NCI-H1105 treated with DMSO at 0.1 percent for 48 hours (cell line): Measurements from ENCODE around the gene IRAK2.
"Not testable (repeated sequence)": the region's sequence is repeated elsewhere in the genome, so short reads cannot be mapped to it uniquely, and the experiment has no call there.

Experiments
- DNase-seq: peaks from one replicate; lab custom pipeline; 2025; lab: John Stamatoyannopoulos, UW

The IRAK2 gene

DNA sequence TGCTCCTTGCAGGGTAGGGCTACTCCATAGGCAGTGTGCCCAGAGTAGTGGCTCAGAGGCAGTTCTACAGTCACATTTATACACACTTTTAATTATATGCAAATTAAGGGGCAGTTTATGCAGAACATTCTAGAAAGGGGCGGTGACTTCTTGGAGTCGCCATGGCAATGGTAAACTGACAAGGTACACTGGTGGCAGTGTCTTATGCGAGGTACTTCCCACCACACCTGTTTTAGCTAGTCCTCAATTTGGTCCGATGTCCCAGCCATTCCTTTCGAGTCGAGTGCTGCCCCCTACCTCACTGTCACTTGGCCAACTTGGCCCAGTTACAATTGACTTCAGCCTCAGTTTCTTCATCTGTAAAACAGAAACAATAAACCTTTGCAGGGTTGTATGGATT, 3.8 kb upstream of the IRAK2 start:
- DNase-seq, result no peak

DNA sequence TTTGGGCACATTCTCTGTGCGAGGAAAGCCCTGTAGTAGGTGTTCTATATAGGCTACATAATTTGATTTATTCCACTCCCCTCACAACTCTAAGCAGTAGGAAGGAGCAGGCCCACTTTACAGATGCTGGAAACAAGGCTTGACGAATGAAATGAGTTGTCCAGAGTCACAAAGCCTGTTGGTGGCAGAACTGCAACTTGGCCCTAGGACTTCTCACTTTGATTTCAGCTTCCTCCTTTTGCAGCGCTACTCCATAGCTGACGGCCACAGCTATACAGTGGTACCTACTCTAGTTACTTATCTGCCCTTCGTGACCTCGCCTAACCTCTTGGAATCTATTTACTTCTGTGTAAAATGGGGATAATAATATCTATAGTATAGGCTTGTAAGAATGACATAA, 2.5 kb upstream of the IRAK2 start:
- no peak for DNase-seq

DNA sequence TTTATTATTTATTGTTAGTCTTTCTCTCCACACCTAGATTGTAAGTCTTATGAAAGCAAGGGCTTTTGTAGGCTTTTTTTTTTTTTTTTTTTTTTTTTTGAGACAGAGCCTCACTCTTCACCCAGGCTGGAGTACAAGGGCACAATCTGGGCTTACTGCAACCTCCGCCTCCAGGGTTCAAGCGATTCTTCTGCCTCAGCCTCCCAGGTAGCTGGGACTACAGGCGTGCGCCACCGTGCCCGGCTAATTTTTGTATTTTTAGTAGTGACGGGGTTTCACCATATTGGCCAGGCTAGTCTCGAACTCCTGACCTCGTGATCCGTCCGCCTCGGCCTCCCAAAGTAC, 546 bp upstream of the IRAK2 start:
- not testable (repeated sequence) for DNase-seq

DNA sequence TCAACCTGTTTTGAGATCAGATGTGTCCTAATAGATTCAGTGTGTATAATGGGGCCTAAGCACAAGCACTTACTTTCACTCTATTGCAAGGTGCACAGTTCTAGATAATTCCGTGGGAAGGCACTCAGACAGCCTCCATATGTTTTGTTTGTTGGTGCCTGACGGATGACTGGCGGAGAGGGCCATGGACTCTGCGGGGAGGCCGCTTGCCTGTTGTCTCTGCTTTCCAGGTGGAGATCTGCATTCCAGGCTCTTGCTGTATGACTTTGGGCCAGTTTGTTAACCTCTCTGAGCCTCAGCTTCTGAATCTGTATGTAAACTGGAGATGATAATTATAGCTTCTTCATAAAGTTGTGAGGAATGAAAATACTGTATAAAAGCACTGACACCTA, 1.5 kb downstream of the IRAK2 start:
- DNase-seq, result no peak

DNA sequence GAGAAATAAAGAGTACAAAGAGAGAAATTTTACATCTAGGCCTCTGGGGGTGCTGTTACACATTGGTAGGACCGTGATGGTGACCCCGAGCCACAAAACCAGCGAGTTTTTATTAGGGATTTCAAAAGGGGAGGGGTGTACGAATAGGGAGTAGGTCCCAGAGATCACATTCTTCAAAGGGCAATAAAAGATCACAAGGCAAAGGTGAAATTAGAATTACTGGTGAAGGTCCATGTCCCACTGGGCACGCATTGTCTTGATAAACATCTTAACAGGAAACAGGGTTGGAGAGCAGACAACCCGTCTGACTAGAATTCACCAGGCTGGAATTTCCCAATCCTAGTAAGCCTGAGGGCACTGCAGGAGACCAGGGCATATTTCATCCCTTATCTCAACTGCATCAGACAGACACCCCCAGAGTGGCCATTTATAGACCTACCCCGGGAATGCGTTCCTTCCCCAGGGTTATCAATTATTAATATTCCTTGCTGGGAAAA, 4.3 kb downstream of the IRAK2 start:
- DNase-seq, result no peak

DNA sequence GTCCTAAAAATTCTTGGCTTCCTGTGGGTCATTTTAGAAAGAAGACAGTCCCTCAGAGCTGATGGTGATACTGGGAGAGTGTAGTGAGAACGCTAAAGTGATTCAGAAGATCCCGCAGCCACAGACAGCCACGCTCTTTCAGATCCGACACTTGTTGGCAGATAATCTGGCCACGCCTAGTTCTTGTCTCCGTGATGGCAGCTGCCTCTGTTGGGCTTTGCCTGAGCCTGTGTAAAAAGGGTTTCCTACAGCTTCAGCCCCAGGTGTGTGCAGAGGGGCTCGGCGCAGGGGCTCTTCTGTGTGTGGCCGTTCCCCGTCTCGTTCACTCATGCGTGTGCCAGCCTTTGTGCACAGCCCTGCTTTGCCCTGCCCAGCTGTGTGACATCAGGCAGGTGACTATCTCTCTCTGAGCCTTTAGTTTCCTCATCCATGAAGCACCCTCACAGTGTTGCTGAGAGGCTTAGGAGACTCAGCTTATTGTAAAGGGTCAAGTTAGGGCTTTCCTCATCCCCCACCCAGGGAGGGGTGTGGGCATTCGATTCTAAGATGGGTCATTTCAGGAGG, 6.3 kb downstream of the IRAK2 start:
- DNase-seq, result no peak

DNA sequence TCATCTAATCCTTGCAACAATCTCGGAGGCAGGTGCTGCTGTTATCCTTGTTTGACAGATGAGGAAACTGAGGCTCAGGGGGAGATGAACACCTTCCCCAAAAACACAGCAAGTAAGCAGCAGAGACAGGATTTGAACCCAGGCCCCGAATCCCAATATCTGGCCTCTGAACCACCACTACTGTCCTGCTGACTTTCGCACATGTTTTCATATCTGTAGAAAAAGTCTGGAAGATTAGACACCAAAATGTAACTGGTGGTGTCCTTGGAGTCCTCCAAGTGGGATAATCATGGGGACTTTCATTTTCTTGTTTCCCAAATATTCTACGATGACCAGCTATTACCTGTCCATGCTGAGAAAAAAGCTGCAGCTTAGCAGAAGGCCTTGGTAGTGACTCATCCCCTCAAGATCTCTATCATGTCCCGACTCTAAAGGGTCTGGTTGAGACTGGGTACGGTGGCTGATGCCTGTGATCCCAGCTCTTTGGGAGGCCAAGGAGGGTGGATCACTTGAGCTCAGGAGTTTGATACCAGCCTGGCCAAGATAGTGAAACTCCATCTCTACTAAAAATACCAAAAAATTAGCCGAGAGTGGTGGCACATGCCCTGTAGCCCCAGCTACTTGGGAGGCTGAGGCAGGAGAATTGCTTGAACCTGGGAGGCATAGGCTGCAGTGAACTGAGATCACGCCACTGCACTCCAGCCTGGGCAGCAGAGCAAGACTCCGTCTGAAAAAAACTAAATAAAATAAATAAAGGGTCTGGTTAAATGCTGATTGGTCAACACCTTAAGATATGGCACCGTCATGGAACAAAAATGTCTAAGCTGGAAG, 8.6 kb downstream of the IRAK2 start:
- no peak for DNase-seq

DNA sequence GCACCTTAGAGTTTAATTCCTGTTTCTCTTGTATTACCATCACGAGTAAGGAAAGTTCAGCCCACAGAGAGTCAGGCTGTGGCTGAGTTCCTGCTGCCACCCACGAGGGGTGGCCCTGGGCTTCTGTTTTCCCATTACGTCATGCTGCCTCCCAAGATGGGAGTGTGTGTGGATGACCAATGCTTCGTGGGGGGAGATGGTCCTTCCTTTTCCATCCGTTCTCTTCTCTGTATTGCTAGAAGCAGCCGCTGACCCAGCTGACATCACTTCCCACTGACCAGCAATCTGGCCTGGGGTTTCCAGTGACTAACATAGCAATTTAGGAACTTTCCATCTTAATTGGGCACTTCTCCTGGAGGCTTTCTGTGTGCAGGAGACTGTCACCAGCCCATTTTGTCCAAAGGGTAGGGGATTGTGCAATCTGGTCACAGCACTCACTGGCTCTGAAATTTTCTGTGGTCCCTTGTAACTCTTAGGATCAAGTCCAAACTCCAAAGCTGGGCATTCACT, 9.3 kb downstream of the IRAK2 start:
- DNase-seq, result no peak

DNA sequence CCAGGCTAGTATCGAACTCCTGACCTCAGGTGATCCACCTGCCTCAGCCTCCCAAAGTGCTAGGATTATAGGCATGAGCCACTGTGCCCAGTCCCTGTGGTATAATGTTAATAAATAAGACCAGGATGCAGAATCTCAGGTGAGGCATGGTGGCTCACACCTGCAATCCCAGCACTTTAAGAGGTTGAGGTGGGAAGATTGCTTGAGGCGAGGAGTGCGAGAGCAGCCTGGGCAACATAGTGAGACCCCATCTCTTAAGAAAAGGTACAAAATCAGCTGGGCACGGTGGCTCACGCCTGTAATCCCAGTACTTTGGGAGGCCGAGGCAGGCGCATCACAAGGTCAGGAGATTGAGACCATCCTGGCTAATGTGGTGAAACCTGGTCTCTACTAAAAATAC, 10.6 kb downstream of the IRAK2 start:
- not testable (repeated sequence) for DNase-seq

DNA sequence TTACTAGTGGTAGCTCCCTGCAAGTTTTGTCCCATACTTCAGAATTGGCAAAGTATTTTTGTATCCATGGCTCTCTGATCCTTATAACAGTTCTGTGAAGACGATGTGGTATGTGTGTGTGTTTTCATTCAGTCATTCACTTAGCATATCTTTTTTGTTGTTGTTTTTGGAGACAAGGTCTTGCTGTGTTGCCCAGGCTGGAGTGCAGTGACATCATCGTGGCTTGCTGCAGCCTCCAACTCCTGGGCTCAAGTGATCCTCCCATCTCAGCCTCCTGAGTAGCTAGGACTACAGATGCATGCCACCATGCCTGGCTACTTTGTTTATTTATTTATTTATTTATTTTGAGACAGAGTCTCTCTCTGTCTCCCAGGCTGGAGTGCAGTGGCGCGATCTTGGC, 11.4 kb downstream of the IRAK2 start:
- not testable (repeated sequence) for DNase-seq

DNA sequence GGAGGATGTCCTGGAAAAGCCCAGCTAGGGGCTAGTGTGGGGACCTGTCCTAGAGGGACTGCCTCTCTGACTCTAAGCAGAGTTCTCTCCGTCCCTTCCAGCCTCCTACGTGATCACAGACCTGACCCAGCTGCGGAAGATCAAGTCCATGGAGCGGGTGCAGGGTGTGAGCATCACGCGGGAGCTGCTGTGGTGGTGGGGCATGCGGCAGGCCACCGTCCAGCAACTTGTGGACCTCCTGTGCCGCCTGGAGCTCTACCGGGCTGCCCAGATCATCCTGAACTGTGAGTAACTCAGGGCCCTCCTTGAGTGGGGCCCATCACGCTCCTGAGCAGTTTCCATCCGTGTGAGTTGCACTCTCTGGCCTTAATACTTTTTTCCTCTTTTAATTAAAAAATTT, 13.0 kb downstream of the IRAK2 start:
- DNase-seq, result no peak

DNA sequence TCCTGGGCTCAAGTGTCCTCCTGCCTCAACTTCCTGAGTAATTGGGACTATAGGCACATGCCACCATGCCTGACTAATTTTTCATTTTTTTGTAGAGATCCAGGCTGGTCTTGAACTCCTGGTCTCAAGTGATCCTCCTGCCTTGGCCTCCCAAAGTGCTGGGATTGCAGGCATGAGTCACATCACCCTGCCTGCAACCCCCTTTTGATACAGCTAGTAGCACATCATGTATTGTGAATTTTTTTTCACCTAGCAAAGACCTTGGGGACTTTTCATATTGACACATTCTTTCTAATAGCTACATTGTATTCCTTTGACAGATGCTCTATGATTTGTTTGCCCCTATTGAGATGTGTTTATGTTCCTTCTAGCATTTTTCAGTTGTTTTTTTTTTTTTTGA, 14.2 kb downstream of the IRAK2 start:
- no peak for DNase-seq

DNA sequence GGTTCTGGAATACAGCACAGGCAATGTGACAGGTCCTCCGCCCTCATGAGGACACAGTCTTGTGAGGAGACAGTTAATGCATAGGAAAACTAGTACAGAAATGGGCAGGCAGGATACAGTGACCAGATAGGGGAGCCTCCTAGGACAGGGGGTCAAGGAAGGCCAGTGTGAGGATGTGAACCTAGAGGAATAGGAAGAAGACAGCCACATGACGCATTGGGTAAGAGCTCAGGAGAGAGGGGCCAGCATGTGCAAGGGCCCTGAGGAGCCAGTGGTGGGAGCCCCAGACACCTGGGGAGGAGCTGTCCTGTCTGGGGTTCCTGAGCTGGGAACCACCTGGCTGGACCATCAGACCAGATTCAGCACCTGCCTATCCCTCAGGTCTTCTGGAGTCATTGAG, 15.6 kb downstream of the IRAK2 start:
- no peak for DNase-seq

DNA sequence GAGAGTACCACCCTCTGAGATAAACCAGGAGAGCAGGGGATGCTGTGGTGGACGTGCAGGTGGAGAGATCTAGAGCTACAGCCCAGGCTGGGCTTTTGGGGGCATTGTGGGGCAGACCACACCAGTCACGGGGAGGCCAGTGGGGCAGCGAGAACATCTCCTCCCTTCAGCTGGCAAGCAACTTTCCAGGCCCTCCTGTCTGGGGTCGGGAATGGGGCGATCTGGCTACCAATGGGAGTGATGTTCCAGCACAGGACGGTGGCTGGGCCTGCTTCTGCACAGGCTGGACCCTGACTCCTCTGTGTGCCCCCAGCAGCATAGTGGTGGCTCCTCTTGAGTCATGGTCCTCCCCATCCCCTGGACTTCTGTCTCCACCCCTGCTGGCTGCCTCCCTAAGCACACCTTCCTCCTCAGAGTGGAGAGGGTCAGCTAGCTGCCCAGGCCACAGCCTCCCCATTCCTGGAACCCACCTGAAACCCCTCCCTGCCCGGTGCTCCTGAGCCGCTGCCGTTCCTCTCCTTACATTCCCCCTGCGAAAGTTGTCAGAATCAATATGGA, 16.1 kb downstream of the IRAK2 start:
- DNase-seq, result no peak

DNA sequence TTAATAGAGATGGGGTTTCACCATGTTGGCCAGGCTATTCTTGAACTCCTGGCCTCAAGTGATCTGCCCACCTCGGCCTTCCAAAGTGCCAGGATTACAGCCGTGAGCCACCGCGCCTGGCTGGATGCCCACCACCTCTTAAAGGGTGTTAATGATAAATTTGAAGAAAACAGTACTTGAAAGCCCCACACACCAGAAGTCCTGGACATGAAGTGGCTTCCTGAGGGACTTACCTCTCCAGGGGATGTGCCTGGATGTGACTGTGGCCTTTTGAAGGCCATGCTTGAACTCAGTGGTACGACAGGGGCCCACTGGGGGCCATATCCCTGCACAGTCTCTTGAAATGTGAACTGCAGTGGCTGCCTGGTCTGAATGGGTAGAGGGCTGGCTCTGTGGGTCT, 18.2 kb downstream of the IRAK2 start:
- no peak for DNase-seq

DNA sequence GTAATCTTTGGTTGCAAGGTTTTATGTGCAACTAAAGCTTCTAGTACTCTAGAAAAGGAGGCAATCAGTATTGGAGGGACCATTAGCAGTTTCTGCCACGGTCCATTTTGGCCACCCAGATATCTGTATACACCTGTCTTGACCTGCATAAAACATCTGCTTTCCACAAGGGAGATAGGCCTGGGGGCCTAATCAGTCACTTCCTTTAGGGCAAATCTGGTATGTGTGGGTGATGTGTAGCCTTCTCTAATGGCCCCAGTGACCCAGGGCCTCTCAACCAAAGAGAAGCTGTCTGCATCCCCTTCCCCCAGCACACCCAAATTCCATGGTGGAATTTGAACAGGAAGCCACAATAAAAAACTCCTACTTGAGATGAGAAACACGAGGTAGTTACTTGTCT, 19.5 kb downstream of the IRAK2 start:
- DNase-seq, result no peak

DNA sequence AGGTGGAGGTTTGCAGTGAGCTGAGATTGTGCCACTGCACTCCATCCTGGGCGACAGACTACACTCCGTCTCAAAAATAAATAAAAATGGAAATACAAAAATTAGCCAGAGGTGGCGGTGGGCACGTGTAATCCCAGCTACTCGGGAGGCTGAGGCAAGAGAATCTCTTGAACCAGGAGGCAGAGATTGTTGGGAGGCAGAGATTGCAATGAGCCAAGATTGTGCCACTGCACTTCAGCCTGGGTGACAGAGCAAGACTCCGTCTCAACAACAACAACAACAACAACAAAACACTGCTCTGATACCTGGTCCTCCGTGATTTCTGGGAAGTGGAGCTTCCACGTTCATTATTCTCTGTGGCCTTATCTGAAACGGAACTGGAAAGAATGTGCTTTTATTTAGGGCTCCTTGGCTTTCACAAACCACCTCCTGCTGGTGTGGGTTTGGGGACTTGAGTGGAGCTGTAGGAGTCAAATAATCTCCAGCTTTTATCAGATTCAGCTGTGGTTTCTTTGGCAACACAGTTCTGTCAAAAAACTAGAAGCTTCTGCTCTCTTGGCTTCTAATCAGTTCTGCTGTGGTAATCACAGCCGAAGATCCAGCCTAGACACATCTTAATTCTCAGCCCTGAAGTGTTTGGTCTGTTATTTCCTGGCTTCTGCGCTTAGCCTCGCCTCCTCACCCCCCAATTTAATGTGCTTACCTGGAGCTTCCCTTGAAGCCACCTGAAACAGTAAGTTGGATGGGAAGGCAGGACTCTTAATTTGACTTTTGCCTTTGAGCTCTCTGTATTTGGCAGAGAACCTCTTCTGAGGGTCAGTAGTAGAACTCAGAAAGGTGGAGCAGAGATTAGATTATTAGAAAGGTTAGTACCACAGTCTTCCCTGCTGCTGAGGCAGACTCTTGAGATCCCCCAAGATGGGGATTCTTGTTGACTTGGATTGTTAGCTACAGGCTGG, 21.4 kb downstream of the IRAK2 start:
- no peak for DNase-seq

DNA sequence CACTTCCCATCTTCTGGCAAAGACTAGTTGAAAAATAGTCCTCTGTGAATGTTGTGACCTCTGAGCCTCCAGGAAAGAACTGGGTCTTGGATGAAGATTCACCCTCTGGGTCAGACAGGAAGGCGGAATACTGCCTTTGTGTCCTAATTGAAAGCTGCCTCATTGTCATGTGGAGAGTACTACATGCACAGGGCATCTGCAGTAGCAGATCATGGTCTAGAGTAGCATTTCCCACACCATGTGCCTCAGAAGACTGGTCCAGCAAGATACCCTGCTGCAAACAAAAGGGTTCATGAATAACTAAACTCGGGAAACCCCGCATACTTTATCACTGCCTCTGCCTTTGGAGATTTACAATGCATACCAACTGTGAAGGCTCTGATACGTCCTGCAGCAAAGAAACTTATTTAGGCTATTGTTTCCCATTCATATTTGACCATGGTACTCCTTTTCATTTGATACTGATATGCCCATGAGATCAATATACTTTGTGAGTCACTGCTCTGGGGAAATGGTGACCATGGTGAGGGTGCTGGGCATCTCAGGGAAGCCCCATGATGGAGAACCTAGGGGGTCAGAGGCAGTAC, 22.7 kb downstream of the IRAK2 start:
- DNase-seq, result no peak

DNA sequence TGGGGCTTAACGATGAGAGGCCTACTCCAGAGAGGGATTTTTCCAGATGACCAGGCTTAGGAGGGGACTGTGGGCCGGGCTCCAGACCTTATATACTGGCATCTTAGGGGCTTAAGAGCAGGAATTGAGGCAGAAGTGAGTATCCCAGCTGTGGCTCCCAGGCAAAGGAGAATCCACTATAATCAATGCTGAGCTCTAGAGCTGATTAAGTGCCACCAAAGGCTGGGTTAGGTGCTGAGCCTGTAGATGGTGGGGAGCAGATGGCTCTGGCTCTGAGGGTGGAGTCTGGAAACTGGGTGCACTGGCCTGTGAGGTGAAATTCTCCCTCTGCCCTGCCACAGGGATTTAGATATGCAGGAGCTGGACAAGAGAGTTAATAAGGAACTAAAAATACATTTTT, 23.2 kb downstream of the IRAK2 start:
- no peak for DNase-seq

DNA sequence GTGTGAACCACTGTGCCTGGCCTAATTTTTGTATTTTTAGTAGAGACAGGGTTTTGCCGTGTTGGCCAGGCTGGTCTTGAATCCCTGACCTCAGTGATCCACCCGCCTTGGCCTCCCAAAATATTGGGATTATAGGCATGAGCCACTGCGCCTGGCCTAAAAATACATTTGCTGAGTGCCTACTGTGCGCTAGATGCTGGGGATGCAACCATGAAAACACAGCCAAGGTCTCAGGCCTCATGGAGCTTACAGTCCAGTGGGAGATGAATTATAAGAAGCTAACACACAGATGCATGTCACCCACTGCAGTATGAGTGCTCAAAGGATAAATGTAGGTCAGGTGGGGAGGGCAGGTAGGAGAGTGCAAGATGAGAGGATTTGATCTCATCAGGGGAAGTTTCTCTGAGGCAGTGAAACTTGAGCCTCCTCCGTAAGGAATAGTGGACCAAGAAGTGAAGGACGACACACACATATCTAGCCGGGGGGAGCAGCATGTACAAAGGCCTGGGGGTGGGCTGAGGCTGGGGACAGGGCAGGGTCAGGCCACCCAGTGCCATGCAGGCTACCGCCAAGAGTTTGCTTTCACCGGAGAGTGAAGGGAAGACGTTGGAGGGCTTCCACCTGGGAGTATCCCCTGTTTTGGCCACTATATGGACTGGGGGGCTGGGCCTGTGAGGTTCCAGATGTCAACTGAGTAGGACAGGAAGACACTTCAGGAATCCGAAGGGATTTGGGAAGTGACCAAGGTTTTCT, 24.3 kb downstream of the IRAK2 start:
- no peak for DNase-seq
